ENCODE data around the gene ZMIZ1. TPM values are rescaled to one million over a fixed set of nuclear protein-coding genes. Genes with fewer than 3 reads are reported as not detected.

The ZMIZ1 gene
- polyA plus RNA-seq, 2 donors = 29.2 to 29.7 TPM

DNA sequence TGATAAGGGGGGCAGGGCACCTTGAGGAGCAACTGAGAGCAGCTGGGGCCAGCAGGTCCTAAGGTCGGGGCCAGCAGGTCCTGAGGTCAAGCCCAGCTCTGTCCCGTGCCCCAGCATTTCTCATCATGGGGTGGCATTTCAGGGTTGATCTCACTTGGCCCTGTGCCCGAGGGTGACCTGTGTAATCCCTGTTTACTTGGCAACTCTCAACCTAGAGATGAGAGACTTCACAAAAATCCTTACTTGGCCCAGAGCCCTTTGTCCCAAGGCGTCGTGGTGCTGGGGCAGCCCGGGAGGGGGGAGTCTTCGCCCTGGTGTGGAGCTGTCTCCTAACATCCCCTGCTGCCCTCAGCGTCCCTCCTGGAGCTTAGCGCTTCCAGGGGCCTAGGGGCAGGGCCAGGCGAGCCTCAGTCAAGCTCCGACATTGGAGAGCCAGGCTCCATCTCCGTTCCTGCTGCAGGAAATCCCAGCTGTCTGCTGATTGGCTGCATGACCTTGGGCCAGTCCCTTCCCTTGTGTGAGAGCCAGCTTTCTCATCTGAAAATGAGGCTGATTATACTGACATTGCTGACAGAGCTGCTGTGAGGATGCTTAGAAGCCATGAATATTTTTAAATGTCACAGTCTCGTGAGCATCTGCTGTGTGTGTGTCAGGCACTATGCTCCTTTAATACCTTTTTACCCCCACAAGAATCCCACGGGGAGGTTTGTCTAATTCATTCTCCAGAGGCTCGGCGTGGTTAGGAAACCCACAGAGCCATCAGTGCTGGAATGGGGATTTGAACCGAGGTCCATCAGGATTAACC lies 94.3 kb downstream of the ZMIZ1 start:
- peaks cover 9 to 32% of the 10 kb centered on the region in 2 donors for H3K4me1 ChIP-seq (ENCODE audit: control insufficient read depth in 2 of 2, insufficient read depth in 2 of 2, low read length in 1 of 2)
- no peaks in the 10 kb centered on the region for H3K27me3 ChIP-seq (ENCODE audit: control insufficient read depth in 1 of 2, insufficient read depth in 2 of 2, low read length in 2 of 2)
- peak overlapping the region; percentile 9 to 63 for H3K27ac ChIP-seq (ENCODE audit: low read depth in 2 of 2, low read length in 1 of 2)
- 47 to 61% methylated on average over 17 of the region's 17 CpGs for WGBS, 2 donors
- no peak overlapping the region for H3K4me3 ChIP-seq (ENCODE audit: low read depth in 1 of 2, low read length in 2 of 2)
- H3K36me3 ChIP-seq (ENCODE audit: control insufficient read depth in 2 of 2, insufficient read depth in 2 of 2, low read length in 1 of 2) = peaks cover 10 to 63% of the 10 kb centered on the region in 2 donors
- H3K9me3 ChIP-seq (ENCODE audit: control insufficient read depth in 2 of 2, insufficient read depth in 1 of 2, low read depth in 1 of 2, low read length in 1 of 2) = no peaks in the 10 kb centered on the region

DNA sequence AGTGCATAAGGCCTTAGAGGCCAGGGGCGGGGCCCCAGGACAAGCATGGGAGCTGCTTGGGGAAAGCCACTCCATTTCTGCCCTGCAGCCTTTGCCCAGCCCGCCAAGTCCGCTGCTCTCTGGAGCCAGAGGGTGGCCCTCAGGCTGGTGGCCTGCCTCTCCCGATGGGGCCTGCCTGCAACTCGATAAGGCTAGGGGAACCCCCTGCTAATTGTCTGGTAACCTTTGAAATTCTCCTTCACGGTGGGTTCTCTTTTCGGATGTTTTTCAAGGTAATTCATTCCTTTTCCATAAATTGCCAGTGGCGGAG lies 94.9 kb downstream of the ZMIZ1 start:
- H3K27ac ChIP-seq (ENCODE audit: low read depth in 2 of 2, low read length in 1 of 2) = no peak overlapping the region
- H3K4me3 ChIP-seq (ENCODE audit: low read depth in 1 of 2, low read length in 2 of 2) = no peak overlapping the region
- no peaks in the 10 kb centered on the region for H3K27me3 ChIP-seq (ENCODE audit: control insufficient read depth in 1 of 2, insufficient read depth in 2 of 2, low read length in 2 of 2)
- peaks cover 10 to 66% of the 10 kb centered on the region in 2 donors for H3K36me3 ChIP-seq (ENCODE audit: control insufficient read depth in 2 of 2, insufficient read depth in 2 of 2, low read length in 1 of 2)
- no peaks in the 10 kb centered on the region for H3K9me3 ChIP-seq (ENCODE audit: control insufficient read depth in 2 of 2, insufficient read depth in 1 of 2, low read depth in 1 of 2, low read length in 1 of 2)
- WGBS, 2 donors = 82 to 86% methylated on average over 8 of the region's 8 CpGs
- H3K4me1 ChIP-seq (ENCODE audit: control insufficient read depth in 2 of 2, insufficient read depth in 2 of 2, low read length in 1 of 2) = peaks cover 5 to 27% of the 10 kb centered on the region in 2 donors

DNA sequence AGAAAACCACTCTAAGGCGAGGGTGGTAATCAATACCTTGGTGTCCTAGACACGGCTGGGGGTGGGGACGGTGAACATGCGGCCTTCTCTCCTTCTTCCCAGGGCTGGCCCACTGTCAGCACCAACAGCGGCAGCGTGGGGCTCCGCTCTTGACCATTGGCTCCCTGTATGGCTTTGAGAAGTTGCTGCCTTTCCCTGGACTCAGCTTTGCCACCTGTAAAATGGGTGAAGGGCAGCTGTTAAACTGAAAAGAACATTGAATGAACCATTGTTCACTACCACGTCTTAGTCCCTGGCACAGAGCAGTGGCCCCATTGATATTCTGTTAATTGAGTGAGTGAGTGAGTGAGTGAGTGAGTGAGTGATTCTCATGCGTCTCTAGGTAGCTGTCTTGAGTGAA lies 95.3 kb downstream of the ZMIZ1 start:
- Histone ChIP-seq H3K4me3 (ENCODE audit: low read depth in 1 of 2, low read length in 2 of 2) (no peak overlapping the region), H3K36me3 (ENCODE audit: control insufficient read depth in 2 of 2, insufficient read depth in 2 of 2, low read length in 1 of 2) (peaks cover 10 to 67% of the 10 kb centered on the region in 2 donors), H3K27ac (ENCODE audit: low read depth in 2 of 2, low read length in 1 of 2) (no peak overlapping the region), H3K27me3 (ENCODE audit: control insufficient read depth in 1 of 2, insufficient read depth in 2 of 2, low read length in 2 of 2) (no peaks in the 10 kb centered on the region), H3K9me3 (ENCODE audit: control insufficient read depth in 2 of 2, insufficient read depth in 1 of 2, low read depth in 1 of 2, low read length in 1 of 2) (no peaks in the 10 kb centered on the region), H3K4me1 (ENCODE audit: control insufficient read depth in 2 of 2, insufficient read depth in 2 of 2, low read length in 1 of 2) (peaks cover 4 to 22% of the 10 kb centered on the region in 2 donors)
- WGBS, 2 donors = 90 to 93% methylated on average over 9 of the region's 9 CpGs

DNA sequence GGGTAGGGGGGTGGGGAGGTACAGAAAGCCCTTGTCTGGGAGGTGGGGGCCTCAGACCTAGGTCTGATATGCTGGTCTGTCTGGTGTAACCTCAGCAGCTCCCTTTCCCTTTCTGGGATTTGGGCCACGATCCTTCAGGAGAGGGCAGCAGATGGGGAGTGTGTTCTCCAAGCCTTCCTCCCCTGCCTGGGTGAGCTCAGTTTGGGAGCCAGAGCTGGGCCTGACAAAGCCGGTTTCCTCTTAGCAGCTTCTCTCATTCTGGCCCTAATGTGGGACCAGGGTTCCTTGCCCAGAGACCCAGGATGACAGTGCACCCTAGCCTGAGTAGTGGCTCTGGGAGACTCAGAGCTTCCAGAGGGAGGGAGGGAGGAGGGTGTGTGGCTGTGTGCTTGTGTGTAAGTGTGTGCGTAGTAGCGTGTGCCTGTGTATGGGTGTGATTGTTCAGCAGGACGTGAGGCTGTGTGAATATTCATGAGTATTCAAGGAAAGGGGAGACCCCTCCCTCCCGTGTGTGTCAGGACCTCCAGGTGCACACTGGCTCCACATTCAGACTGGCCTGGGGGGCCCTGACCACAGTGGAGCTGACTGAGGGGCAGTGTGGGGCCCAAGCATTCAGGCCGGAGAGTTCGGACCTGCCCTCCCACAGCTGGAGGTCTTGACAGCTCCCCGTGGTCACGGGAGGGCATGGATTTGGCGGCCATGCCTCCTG lies 96.5 kb downstream of the ZMIZ1 start:
- H3K4me3 ChIP-seq (ENCODE audit: low read depth in 1 of 2, low read length in 2 of 2) = no peak overlapping the region

DNA sequence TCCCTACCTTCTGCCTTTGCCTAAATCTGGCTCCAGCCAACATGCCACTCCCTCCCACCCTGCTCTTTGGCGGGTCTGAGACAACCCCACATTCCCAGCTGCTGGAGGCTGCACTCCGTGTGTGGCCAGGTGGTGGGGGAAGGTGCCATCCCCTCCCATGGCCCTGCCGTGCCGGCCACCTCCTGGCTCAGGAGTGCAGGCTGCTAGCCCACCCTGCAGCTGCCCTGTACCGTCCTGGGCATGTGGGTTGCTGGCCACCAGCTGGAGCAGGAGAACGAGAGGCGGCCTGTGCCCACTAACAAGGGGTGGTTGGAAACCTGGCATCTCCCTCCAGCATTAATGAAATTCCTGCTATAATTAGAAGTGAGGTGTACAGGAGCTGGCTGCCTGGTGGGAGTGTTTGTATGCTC lies 97.6 kb downstream of the ZMIZ1 start:
- H3K4me3 ChIP-seq (ENCODE audit: low read depth in 1 of 2, low read length in 2 of 2) = no peak overlapping the region
- peaks cover 2 to 15% of the 10 kb centered on the region in 2 donors for H3K4me1 ChIP-seq (ENCODE audit: control insufficient read depth in 2 of 2, insufficient read depth in 2 of 2, low read length in 1 of 2)
- no peaks in the 10 kb centered on the region for H3K27me3 ChIP-seq (ENCODE audit: control insufficient read depth in 1 of 2, insufficient read depth in 2 of 2, low read length in 2 of 2)
- H3K9me3 ChIP-seq (ENCODE audit: control insufficient read depth in 2 of 2, insufficient read depth in 1 of 2, low read depth in 1 of 2, low read length in 1 of 2) = no peaks in the 10 kb centered on the region
- H3K36me3 ChIP-seq (ENCODE audit: control insufficient read depth in 2 of 2, insufficient read depth in 2 of 2, low read length in 1 of 2) = peaks cover 10 to 61% of the 10 kb centered on the region in 2 donors
- H3K27ac ChIP-seq (ENCODE audit: low read depth in 2 of 2, low read length in 1 of 2) = peak overlapping the region in 1 of 2 donors; percentile 5
- 70 to 78% methylated on average over 7 of the region's 7 CpGs for WGBS, 2 donors

More for the DNA sequence above, 96.5 kb downstream of the ZMIZ1 start:
- H3K4me1 ChIP-seq (ENCODE audit: control insufficient read depth in 2 of 2, insufficient read depth in 2 of 2, low read length in 1 of 2) = peaks cover 2 to 21% of the 10 kb centered on the region in 2 donors
- H3K36me3 ChIP-seq (ENCODE audit: control insufficient read depth in 2 of 2, insufficient read depth in 2 of 2, low read length in 1 of 2) = peaks cover 10 to 63% of the 10 kb centered on the region in 2 donors
- no peaks in the 10 kb centered on the region for H3K27me3 ChIP-seq (ENCODE audit: control insufficient read depth in 1 of 2, insufficient read depth in 2 of 2, low read length in 2 of 2)
- 73 to 74% methylated on average over 11 of the region's 11 CpGs for WGBS, 2 donors
- no peaks in the 10 kb centered on the region for H3K9me3 ChIP-seq (ENCODE audit: control insufficient read depth in 2 of 2, insufficient read depth in 1 of 2, low read depth in 1 of 2, low read length in 1 of 2)
- peak overlapping the region in 1 of 2 donors; percentile 9 for H3K27ac ChIP-seq (ENCODE audit: low read depth in 2 of 2, low read length in 1 of 2)

DNA sequence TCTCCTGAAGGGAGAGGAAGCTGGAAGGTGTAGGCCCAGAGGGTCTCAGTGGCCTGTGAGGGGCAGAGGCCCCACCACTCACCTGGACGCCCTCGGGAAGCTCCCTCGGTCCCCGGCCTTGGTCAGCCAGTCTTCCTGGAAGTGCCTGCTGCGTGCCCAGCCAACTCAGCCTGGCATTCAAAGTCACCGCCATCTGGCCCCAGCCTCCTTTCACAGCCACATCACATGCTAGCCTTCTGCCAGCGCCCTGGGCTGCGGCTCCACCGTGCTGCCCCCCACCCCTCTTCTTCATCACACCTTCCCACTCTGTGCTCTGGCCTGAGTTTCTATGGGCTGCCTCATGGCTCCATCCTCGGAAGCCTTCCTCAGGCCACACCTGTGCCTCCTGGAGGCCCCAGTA lies 98.0 kb downstream of the ZMIZ1 start:
- H3K9me3 ChIP-seq (ENCODE audit: control insufficient read depth in 2 of 2, insufficient read depth in 1 of 2, low read depth in 1 of 2, low read length in 1 of 2) = no peaks in the 10 kb centered on the region
- H3K4me1 ChIP-seq (ENCODE audit: control insufficient read depth in 2 of 2, insufficient read depth in 2 of 2, low read length in 1 of 2) = peaks cover 2 to 15% of the 10 kb centered on the region in 2 donors
- H3K36me3 ChIP-seq (ENCODE audit: control insufficient read depth in 2 of 2, insufficient read depth in 2 of 2, low read length in 1 of 2) = peaks cover 10 to 64% of the 10 kb centered on the region in 2 donors
- no peak overlapping the region for H3K27ac ChIP-seq (ENCODE audit: low read depth in 2 of 2, low read length in 1 of 2)
- H3K4me3 ChIP-seq (ENCODE audit: low read depth in 1 of 2, low read length in 2 of 2) = no peak overlapping the region
- H3K27me3 ChIP-seq (ENCODE audit: control insufficient read depth in 1 of 2, insufficient read depth in 2 of 2, low read length in 2 of 2) = no peaks in the 10 kb centered on the region
- WGBS, 2 donors = 86 to 90% methylated on average over 10 of the region's 10 CpGs

DNA sequence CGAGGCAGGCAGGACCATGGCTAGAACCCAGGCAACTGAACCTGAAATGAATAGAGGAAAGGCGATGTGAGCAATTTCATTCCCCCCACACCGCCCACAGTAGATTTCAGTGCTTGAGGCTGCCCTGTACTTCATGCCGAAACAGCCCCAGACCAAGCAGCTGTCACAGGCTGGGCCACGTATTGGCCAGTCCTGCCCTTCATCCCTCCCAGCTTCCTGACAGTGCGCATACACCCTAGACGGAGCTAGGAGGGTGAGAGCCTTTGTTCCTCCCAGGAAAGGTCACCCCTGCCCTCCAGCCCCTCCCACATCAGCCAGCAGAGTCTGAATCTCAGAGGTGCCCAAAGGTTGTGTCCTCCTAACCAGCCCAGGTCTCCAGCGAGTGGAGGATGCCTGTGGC lies 98.8 kb downstream of the ZMIZ1 start:
- H3K4me3 ChIP-seq (ENCODE audit: low read depth in 1 of 2, low read length in 2 of 2) = no peak overlapping the region
- H3K36me3 ChIP-seq (ENCODE audit: control insufficient read depth in 2 of 2, insufficient read depth in 2 of 2, low read length in 1 of 2) = peaks cover 10 to 59% of the 10 kb centered on the region in 2 donors
- peaks cover 2 to 8% of the 10 kb centered on the region in 2 donors for H3K4me1 ChIP-seq (ENCODE audit: control insufficient read depth in 2 of 2, insufficient read depth in 2 of 2, low read length in 1 of 2)
- no peak overlapping the region for H3K27ac ChIP-seq (ENCODE audit: low read depth in 2 of 2, low read length in 1 of 2)
- H3K9me3 ChIP-seq (ENCODE audit: control insufficient read depth in 2 of 2, insufficient read depth in 1 of 2, low read depth in 1 of 2, low read length in 1 of 2) = no peaks in the 10 kb centered on the region
- no peaks in the 10 kb centered on the region for H3K27me3 ChIP-seq (ENCODE audit: control insufficient read depth in 1 of 2, insufficient read depth in 2 of 2, low read length in 2 of 2)
- WGBS, 2 donors = 73 to 77% methylated on average over 8 of the region's 8 CpGs

DNA sequence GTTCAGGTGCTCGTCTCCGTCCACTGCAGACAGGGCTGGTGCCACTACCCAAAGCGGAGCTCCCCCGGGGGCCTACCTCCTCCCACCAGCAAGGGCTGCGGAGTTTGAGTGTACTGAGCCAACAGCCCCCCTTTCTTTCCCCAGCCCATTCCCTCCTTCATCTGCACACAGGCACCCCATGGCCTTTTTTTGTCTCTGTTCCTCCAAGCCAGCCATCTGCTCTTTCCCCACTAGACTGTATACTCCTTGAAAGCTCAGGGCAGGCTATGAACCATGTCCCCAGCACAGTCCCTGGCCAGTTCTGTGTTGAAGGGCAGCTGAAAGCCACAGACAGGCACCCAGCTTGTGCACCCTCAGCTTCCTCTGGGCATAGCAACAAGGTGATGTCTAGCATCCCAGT lies 99.4 kb downstream of the ZMIZ1 start:
- Histone ChIP-seq H3K9me3 (ENCODE audit: control insufficient read depth in 2 of 2, insufficient read depth in 1 of 2, low read depth in 1 of 2, low read length in 1 of 2) (no peaks in the 10 kb centered on the region), H3K4me3 (ENCODE audit: low read depth in 1 of 2, low read length in 2 of 2) (no peak overlapping the region), H3K4me1 (ENCODE audit: control insufficient read depth in 2 of 2, insufficient read depth in 2 of 2, low read length in 1 of 2) (peaks cover 2 to 3% of the 10 kb centered on the region in 2 donors), H3K27ac (ENCODE audit: low read depth in 2 of 2, low read length in 1 of 2) (no peak overlapping the region), H3K36me3 (ENCODE audit: control insufficient read depth in 2 of 2, insufficient read depth in 2 of 2, low read length in 1 of 2) (peaks cover 8 to 55% of the 10 kb centered on the region in 2 donors), H3K27me3 (ENCODE audit: control insufficient read depth in 1 of 2, insufficient read depth in 2 of 2, low read length in 2 of 2) (no peaks in the 10 kb centered on the region)
- WGBS, 2 donors = 93 to 94% methylated on average over 5 of the region's 5 CpGs

DNA sequence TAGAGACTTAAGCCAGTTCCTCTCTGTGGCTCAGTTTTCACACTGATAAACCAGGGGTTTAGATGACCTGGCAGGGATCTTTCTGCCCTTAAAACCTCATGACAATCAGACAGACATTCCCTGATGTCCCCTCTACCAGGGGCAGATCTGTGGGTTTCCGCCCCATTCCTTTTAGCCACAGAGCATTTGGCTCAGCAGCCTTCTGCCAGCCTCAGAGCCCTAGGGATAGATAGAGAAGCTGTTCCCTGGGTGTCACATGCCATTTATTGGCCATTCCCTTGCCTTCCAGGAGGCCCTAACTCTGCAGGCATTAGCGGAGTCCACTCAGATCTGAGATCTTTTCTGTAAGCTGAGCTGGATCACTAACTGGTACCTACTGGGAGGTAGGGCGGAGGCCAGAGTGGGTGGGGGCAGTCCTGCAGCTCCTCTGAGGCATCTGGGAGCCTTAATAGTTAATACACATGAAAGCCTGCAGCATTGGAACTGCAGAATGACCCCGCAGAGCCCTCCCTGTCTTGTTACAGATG lies 101.5 kb downstream of the ZMIZ1 start:
- H3K36me3 ChIP-seq (ENCODE audit: control insufficient read depth in 2 of 2, insufficient read depth in 2 of 2, low read length in 1 of 2) = peaks cover 11 to 52% of the 10 kb centered on the region in 2 donors
- 96% methylated on average over 4 of the region's 4 CpGs for WGBS, 2 donors

More for the DNA sequence above, 101.5 kb downstream of the ZMIZ1 start:
- Histone ChIP-seq H3K4me3 (ENCODE audit: low read depth in 1 of 2, low read length in 2 of 2) (no peak overlapping the region), H3K27ac (ENCODE audit: low read depth in 2 of 2, low read length in 1 of 2) (no peak overlapping the region), H3K27me3 (ENCODE audit: control insufficient read depth in 1 of 2, insufficient read depth in 2 of 2, low read length in 2 of 2) (no peaks in the 10 kb centered on the region), H3K4me1 (ENCODE audit: control insufficient read depth in 2 of 2, insufficient read depth in 2 of 2, low read length in 1 of 2) (peaks cover 4 to 9% of the 10 kb centered on the region in 2 donors), H3K9me3 (ENCODE audit: control insufficient read depth in 2 of 2, insufficient read depth in 1 of 2, low read depth in 1 of 2, low read length in 1 of 2) (no peaks in the 10 kb centered on the region)

Measured in esophagus (tissue), 2 donors.